ENCODE measurements around the gene PDE7B.

Gene PDE7B

DNA sequence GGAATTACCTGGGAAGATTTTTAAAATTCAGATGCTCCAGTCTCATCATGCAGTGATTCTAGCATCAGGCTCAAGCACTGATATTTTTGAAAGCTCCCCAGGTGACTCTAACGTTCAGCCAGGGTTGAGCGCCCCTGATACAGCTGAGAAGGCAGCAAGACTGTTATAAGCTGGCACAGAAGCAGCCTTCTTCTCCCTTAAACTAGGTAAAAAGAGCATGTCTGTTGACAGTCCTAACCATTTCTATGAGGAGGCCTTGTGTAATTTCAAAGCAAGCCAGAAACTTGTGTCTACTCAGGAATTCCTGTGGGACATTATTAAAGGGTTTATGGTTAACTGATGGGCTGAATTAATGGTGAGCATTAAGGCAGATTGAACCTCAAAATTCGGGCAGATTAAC is 141.9 kb downstream of the PDE7B start:
- Histone ChIP-seq H3K4me3 (replicated peaks; ENCODE audit: insufficient read depth, low read length) (no peak overlapping the region), H3K27me3 (ENCODE audit: insufficient read depth, poor library complexity, severe bottlenecking) (no peaks in the 10 kb centered on the region), H3K27ac (replicated peaks) (no peak overlapping the region)
- TF ChIP-seq, protein P1, sequence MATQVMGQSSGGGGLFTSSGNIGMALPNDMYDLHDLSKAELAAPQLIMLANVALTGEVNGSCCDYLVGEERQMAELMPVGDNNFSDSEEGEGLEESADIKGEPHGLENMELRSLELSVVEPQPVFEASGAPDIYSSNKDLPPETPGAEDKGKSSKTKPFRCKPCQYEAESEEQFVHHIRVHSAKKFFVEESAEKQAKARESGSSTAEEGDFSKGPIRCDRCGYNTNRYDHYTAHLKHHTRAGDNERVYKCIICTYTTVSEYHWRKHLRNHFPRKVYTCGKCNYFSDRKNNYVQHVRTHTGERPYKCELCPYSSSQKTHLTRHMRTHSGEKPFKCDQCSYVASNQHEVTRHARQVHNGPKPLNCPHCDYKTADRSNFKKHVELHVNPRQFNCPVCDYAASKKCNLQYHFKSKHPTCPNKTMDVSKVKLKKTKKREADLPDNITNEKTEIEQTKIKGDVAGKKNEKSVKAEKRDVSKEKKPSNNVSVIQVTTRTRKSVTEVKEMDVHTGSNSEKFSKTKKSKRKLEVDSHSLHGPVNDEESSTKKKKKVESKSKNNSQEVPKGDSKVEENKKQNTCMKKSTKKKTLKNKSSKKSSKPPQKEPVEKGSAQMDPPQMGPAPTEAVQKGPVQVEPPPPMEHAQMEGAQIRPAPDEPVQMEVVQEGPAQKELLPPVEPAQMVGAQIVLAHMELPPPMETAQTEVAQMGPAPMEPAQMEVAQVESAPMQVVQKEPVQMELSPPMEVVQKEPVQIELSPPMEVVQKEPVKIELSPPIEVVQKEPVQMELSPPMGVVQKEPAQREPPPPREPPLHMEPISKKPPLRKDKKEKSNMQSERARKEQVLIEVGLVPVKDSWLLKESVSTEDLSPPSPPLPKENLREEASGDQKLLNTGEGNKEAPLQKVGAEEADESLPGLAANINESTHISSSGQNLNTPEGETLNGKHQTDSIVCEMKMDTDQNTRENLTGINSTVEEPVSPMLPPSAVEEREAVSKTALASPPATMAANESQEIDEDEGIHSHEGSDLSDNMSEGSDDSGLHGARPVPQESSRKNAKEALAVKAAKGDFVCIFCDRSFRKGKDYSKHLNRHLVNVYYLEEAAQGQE (IDR thresholded peaks at IDR 0.05; ENCODE audit: insufficient replicate concordance, low read depth), result no peak
- TF ChIP-seq POLR2AphosphoS5 (IDR thresholded peaks at IDR 0.05; ENCODE audit: low read depth), result no peak
- no peak for TF ChIP-seq GABPA (IDR thresholded peaks at IDR 0.05; ENCODE audit: low read depth)
- no peak for TF ChIP-seq SPI1 (IDR thresholded peaks at IDR 0.05; ENCODE audit: borderline replicate concordance, low read depth)
- TF ChIP-seq, protein P2, sequence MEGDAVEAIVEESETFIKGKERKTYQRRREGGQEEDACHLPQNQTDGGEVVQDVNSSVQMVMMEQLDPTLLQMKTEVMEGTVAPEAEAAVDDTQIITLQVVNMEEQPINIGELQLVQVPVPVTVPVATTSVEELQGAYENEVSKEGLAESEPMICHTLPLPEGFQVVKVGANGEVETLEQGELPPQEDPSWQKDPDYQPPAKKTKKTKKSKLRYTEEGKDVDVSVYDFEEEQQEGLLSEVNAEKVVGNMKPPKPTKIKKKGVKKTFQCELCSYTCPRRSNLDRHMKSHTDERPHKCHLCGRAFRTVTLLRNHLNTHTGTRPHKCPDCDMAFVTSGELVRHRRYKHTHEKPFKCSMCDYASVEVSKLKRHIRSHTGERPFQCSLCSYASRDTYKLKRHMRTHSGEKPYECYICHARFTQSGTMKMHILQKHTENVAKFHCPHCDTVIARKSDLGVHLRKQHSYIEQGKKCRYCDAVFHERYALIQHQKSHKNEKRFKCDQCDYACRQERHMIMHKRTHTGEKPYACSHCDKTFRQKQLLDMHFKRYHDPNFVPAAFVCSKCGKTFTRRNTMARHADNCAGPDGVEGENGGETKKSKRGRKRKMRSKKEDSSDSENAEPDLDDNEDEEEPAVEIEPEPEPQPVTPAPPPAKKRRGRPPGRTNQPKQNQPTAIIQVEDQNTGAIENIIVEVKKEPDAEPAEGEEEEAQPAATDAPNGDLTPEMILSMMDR (IDR thresholded peaks at IDR 0.05; ENCODE audit: insufficient read depth, low read length), result no peak
- DNase-seq (ENCODE audit: low read depth in 1 of 2, low spot score in 1 of 2), result no peak

DNA sequence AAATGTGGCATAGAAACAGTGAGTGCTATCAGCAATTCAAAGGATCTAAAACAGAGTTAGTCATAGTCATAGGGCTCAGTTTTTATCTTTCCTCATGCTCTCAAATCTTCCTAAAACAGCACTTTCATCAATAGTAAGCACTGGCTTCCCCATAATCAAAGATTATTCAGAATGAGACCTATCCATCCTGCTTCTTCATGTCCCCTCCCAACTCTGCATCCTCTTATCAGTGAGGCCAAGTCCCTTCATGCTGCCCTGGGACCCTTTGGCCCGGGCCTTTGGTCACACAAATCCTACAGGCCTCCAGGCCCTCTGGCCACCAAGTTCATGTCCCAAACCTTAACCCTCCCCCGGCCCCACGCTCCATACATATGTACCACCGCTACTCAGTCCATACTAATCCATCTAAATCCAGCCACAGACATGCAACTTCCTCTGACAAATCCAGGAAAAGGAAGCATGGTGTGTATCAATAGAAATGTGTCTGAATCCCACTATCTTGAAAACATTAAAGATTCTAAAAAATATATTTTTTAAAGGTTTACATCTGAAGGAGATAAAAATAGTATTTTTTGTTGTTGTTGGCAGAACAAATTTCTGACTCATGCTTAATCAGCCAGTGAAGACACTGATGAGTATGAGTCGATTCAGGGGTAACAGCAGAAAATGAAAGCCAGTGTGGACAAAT is 143.5 kb downstream of the PDE7B start:
- Histone ChIP-seq H3K27ac (replicated peaks) (no peak overlapping the region), H3K4me3 (replicated peaks; ENCODE audit: insufficient read depth, low read length) (no peak overlapping the region), H3K27me3 (ENCODE audit: insufficient read depth, poor library complexity, severe bottlenecking) (no peaks in the 10 kb centered on the region)
- TF ChIP-seq, protein P1 (IDR thresholded peaks at IDR 0.05; ENCODE audit: insufficient replicate concordance, low read depth), result no peak
- TF ChIP-seq POLR2AphosphoS5 (IDR thresholded peaks at IDR 0.05; ENCODE audit: low read depth), result no peak
- TF ChIP-seq, protein P2 (IDR thresholded peaks at IDR 0.05; ENCODE audit: insufficient read depth, low read length), result no peak
- no peak for TF ChIP-seq SPI1 (IDR thresholded peaks at IDR 0.05; ENCODE audit: borderline replicate concordance, low read depth)
- TF ChIP-seq GABPA (IDR thresholded peaks at IDR 0.05; ENCODE audit: low read depth), result no peak
- DNase-seq (ENCODE audit: low read depth in 1 of 2, low spot score in 1 of 2), result peak in 1 of 2 experiments; percentile 17

DNA sequence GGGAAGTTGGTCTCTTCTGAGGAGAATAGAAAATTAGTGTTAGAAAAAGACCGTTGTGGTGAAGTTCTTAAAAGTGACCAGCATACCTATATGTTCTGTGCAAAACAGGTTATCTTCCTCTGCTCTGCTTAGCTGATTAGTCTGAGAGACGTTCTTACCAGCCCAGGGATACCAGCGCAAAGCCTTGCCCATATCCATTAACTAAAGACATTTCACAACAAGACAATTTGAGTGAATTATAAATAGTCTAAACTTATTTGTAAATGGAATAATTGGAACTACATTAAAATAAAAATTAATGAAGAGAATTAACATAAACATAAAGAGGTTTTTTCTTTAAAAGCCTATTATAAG is 144.0 kb downstream of the PDE7B start:
- TF ChIP-seq, protein P1 (IDR thresholded peaks at IDR 0.05; ENCODE audit: insufficient replicate concordance, low read depth), result no peak
- TF ChIP-seq POLR2AphosphoS5 (IDR thresholded peaks at IDR 0.05; ENCODE audit: low read depth) (no peak), SPI1 (IDR thresholded peaks at IDR 0.05; ENCODE audit: borderline replicate concordance, low read depth) (no peak), GABPA (IDR thresholded peaks at IDR 0.05; ENCODE audit: low read depth) (no peak)
- TF ChIP-seq, protein P2 (IDR thresholded peaks at IDR 0.05; ENCODE audit: insufficient read depth, low read length), result no peak
- Histone ChIP-seq H3K27ac (replicated peaks) (no peak overlapping the region), H3K4me3 (replicated peaks; ENCODE audit: insufficient read depth, low read length) (no peak overlapping the region), H3K27me3 (ENCODE audit: insufficient read depth, poor library complexity, severe bottlenecking) (no peaks in the 10 kb centered on the region)
- DNase-seq (ENCODE audit: low read depth in 1 of 2, low spot score in 1 of 2), result no peak
